RPMI8226 (cell line): ENCODE data around the gene CERK.
"Not testable (repeated sequence)": the region's sequence is repeated elsewhere in the genome, so short reads cannot be mapped to it uniquely, and the experiment has no call there.

ENCODE experiments used
- DNase-seq: peaks from one replicate; pipeline ENCODE4 v3.0.0-alpha.2; 2015

Gene CERK

GRCh38 chr22:46737976-46738646, at the start of gene CERK:
Gene CERK (minus strand): TSS chr22:46738252. CDS start chr22:46738148, 104 bp downstream.
- DNase-seq, result peak; percentile 88

GRCh38 chr22:46783721-46784120, 45.7 kb upstream of the CERK start:
- DNase-seq, result no peak

- DNase-seq, result not testable (repeated sequence)
Observed at GRCh38 chr22:46782200-46782599, 44.1 kb upstream of the CERK start.

- DNase-seq, result no peak
Observed at GRCh38 chr22:46781291-46781690, 43.2 kb upstream of the CERK start.

- no peak for DNase-seq
Observed at GRCh38 chr22:46780453-46780852, 42.4 kb upstream of the CERK start.

GRCh38 chr22:46779651-46780050, 41.6 kb upstream of the CERK start:
- no peak for DNase-seq

GRCh38 chr22:46779023-46779422, 41.0 kb upstream of the CERK start:
- no peak for DNase-seq

GRCh38 chr22:46777609-46777970, 39.5 kb upstream of the CERK start:
- no peak for DNase-seq

GRCh38 chr22:46776876-46777608, 39.0 kb upstream of the CERK start:
- no peak for DNase-seq

GRCh38 chr22:46775850-46776826, 38.1 kb upstream of the CERK start:
- no peak for DNase-seq

GRCh38 chr22:46774980-46775849, 37.2 kb upstream of the CERK start:
- no peak for DNase-seq

- DNase-seq, result no peak
Observed at GRCh38 chr22:46774253-46774979, 36.4 kb upstream of the CERK start.

- no peak for DNase-seq
Observed at GRCh38 chr22:46773076-46773475, 35.0 kb upstream of the CERK start.

- no peak for DNase-seq
Observed at GRCh38 chr22:46770726-46771125, 32.7 kb upstream of the CERK start.

GRCh38 chr22:46770151-46770641, 32.1 kb upstream of the CERK start:
- DNase-seq, result no peak

GRCh38 chr22:46769706-46770105, 31.7 kb upstream of the CERK start:
- DNase-seq, result no peak

- no peak for DNase-seq
Observed at GRCh38 chr22:46769191-46769675, 31.2 kb upstream of the CERK start.

GRCh38 chr22:46767249-46767985, 29.4 kb upstream of the CERK start:
- no peak for DNase-seq

- DNase-seq, result no peak
Observed at GRCh38 chr22:46766611-46767010, 28.6 kb upstream of the CERK start.

GRCh38 chr22:46764779-46765485, 26.9 kb upstream of the CERK start:
- no peak for DNase-seq
